Gastrocnemius medialis (tissue), 4 donors: ENCODE measurements around the gene TRNP1.

Source experiments
- CTCF ChIP-seq, 5 experiments: fragments of 450-650 bp in 3 of 5; fragments of 200-600 bp in 2 of 5; sonication (generic) in 2 of 5; IDR thresholded peaks in 4 of 5; conservative IDR thresholded peaks in 1 of 5; 1 replicate in 4 of 5; 2 replicates in 1 of 5; pipeline ENCODE4 v1.5.1; 2016 to 2019; ENCODE audit warnings: antibody characterized with exemption in 5 of 5, mild to moderate bottlenecking in 3 of 5, moderate library complexity in 3 of 5
- POLR2A ChIP-seq, 2 donors: fragments of 450-650 bp; IDR thresholded peaks; one replicate each; pipeline ENCODE4 v1.6.1; 2017; ENCODE audit warnings: antibody characterized with exemption in 2 of 2, mild to moderate bottlenecking in 2 of 2, moderate library complexity in 2 of 2

- TF ChIP-seq POLR2A (IDR thresholded peaks at IDR 0.05): no peak
- TF ChIP-seq CTCF (IDR thresholded peaks at IDR 0.05 in 4 of 5, conservative IDR thresholded peaks at IDR 0.05 in 1 of 5): no peak
Observed at GRCh38 chr1:26949266-26949925, 44.1 kb upstream of the TRNP1 start.
